CD4-positive, alpha-beta T cell (primary cell): ENCODE results near the gene ARFIP2. TPM values are rescaled to one million over a fixed set of nuclear protein-coding genes. Genes with fewer than 3 reads are reported as not detected.

ENCODE experiments used
- ATAC-seq: fragments of 200-7000 bp; cut with Tn5 transposase; one replicate; pipeline ENCODE4 v1.10.0; 2022; ENCODE audit warnings: mild to moderate bottlenecking; ENCODE audit not compliant: poor library complexity
- CTCF ChIA-PET: fragments of 350-600 bp; sonication (Branson Sonifier 250); formaldehyde crosslinking; loops from one replicate; lab custom pipeline; 2021; ENCODE audit warnings: antibody characterized with exemption, inconsistent platforms; lab: Charles Lee
- POLR2A ChIA-PET: fragments of 350-600 bp; sonication (Branson Sonifier 250); formaldehyde crosslinking; loops from one replicate; lab custom pipeline; 2021; ENCODE audit warnings: antibody characterized with exemption, inconsistent platforms; lab: Charles Lee
- DNase-seq, 14 experiments: peaks; one replicate each; pipeline ENCODE4 v3.0.0-alpha.2; 2013 to 2020; ENCODE audit warnings: mixed read lengths in 2 of 14
- H3K27ac ChIP-seq, 2 donors: one replicate each; pipeline versions ENCODE4 v1.5.1 to v1.7.0; 2013; ENCODE audit warnings: low read length in 2 of 2, low read depth in 1 of 2, mild to moderate bottlenecking in 1 of 2
- H3K27me3 ChIP-seq, 2 experiments: 1 replicate in 1 of 2; 2 replicates in 1 of 2; pipeline versions ENCODE4 v1.6.1 to v1.7.0; 2013; ENCODE audit warnings: low read length in 2 of 2, control low read depth in 1 of 2, mild to moderate bottlenecking in 1 of 2, moderate library complexity in 1 of 2; ENCODE audit not compliant: insufficient read depth in 2 of 2, control insufficient read depth in 1 of 2
- H3K36me3 ChIP-seq: one replicate; pipeline ENCODE4 v1.6.1; 2013; ENCODE audit warnings: low read length, control low read depth; ENCODE audit not compliant: insufficient read depth
- H3K4me1 ChIP-seq: one replicate; pipeline ENCODE4 v1.6.1; 2013; ENCODE audit warnings: low read length, control low read depth; ENCODE audit not compliant: insufficient read depth
- H3K4me3 ChIP-seq: one replicate; pipeline ENCODE4 v1.5.1; 2013; ENCODE audit warnings: mild to moderate bottlenecking, low read length, moderate library complexity
- H3K9me3 ChIP-seq, 2 experiments: 1 replicate in 1 of 2; 2 replicates in 1 of 2; pipeline versions ENCODE4 v1.6.1 to v1.7.0; 2013; ENCODE audit warnings: low read length in 2 of 2, mild to moderate bottlenecking in 2 of 2, control low read depth in 1 of 2, moderate library complexity in 1 of 2; ENCODE audit not compliant: control insufficient read depth in 1 of 2, insufficient read depth in 1 of 2
- H3K27ac Mint-ChIP-seq: one replicate; pipeline ENCODE4 v1.8.0; 2020; ENCODE audit warnings: mixed read lengths
- H3K27me3 Mint-ChIP-seq: one replicate; pipeline ENCODE4 v1.8.0; 2021; ENCODE audit warnings: mixed read lengths
- H3K36me3 Mint-ChIP-seq: one replicate; pipeline ENCODE4 v1.8.0; 2021; ENCODE audit warnings: low read depth, mixed read lengths
- H3K4me1 Mint-ChIP-seq: one replicate; pipeline ENCODE4 v1.8.0; 2021; ENCODE audit warnings: low read depth, mixed read lengths
- H3K4me3 Mint-ChIP-seq: one replicate; pipeline ENCODE4 v1.8.0; 2020; ENCODE audit warnings: mild to moderate bottlenecking, mixed read lengths
- H3K9me3 Mint-ChIP-seq: one replicate; pipeline ENCODE4 v1.8.0; 2020; ENCODE audit warnings: mixed read lengths
- CTCF ChIP-seq: fragments of 200-600 bp; IDR thresholded peaks from one replicate; pipeline ENCODE4 v1.8.0; 2022; ENCODE audit warnings: antibody characterized with exemption, mild to moderate bottlenecking
- intact Hi-C, 2 experiments: fragments of 100-400 bp; cut with DNase I in 1 of 2; cut with micrococcal nuclease in 1 of 2; formaldehyde crosslinking; loops; one replicate each; pipeline versions ENCODE4 v1.15.1 to v1.9.0; 2023 to 2025; cut with DNase I, micrococcal nuclease
- total RNA-seq, 174 experiments: library from RNA in 2 of 174; stranded (reverse) in 2 of 174; gene quantifications; one replicate each; pipeline ENCODE4 v1.2.3 and lab custom pipeline; 2021 to 2026

ARFIP2 gene
- total RNA-seq, 2 experiments from 2014 or later, result 78.1 to 80.5 TPM

GRCh38 chr11:6482441-6482840 is 1.3 kb upstream of the ARFIP2 start:
- H3K27ac Mint-ChIP-seq, result peak overlapping the region; percentile 99
- DNase-seq, result peak in 1 of 14 experiments; percentile 21
- H3K36me3 Mint-ChIP-seq, result peaks cover 46% of the 10 kb centered on the region
- Histone ChIP-seq H3K36me3 (peaks cover 67% of the 10 kb centered on the region), H3K27ac (peak overlapping the region; percentile 87 to 95), H3K4me1 (peaks cover 39% of the 10 kb centered on the region), H3K4me3 (peak overlapping the region; percentile 83), H3K27me3 (no peaks in the 10 kb centered on the region), H3K9me3 (no peaks in the 10 kb centered on the region)
- H3K4me1 Mint-ChIP-seq, result peaks cover 42% of the 10 kb centered on the region
- peak overlapping the region; percentile 98 for H3K4me3 Mint-ChIP-seq
- ChIA-PET CTCF (interaction anchor here (1.2 to 2.2 kb wide), 5 partner anchors 39 to 199 kb away, joined by 3 to 8 read pairs (median 6); partner anchors contain the start of gene TAF10), POLR2A (interaction anchor here (1.3 to 2.7 kb wide), 14 partner anchors 8 to 793 kb away, joined by 3 to 27 read pairs (median 10); partner anchors contain the start of genes APBB1, MRPL17, SMPD1 and TAF10)
- no peak for TF ChIP-seq CTCF
- no peaks in the 10 kb centered on the region for H3K9me3 Mint-ChIP-seq
- intact Hi-C loops, result loop anchor here (5.0 kb wide), 5 partner anchors 120 to 1505 kb away; partner anchors contain the start of genes ILK (in 2 of the 2), RRP8 (in 2 of the 2), EIF3F (in 1 of the 2) and FHIP1B (in 1 of the 2)
- no peaks in the 10 kb centered on the region for H3K27me3 Mint-ChIP-seq
- no peak for ATAC-seq

- peak overlapping the region; percentile 99 for H3K27ac Mint-ChIP-seq
- Histone ChIP-seq H3K9me3 (no peaks in the 10 kb centered on the region), H3K4me1 (peaks cover 39% of the 10 kb centered on the region), H3K27ac (peak overlapping the region; percentile 87 to 95), H3K4me3 (peak overlapping the region; percentile 83), H3K36me3 (peaks cover 69% of the 10 kb centered on the region), H3K27me3 (no peaks in the 10 kb centered on the region)
- no peaks in the 10 kb centered on the region for H3K9me3 Mint-ChIP-seq
- peak overlapping the region; percentile 98 for H3K4me3 Mint-ChIP-seq
- peaks cover 42% of the 10 kb centered on the region for H3K4me1 Mint-ChIP-seq
- no peaks in the 10 kb centered on the region for H3K27me3 Mint-ChIP-seq
- H3K36me3 Mint-ChIP-seq, result peaks cover 51% of the 10 kb centered on the region
- intact Hi-C loops, result loop anchor here (1.0 to 5.0 kb wide), 8 partner anchors 92 to 1505 kb away; partner anchors contain the start of genes FHIP1B (in 2 of the 2), ILK (in 2 of the 2), MRPL17 (in 2 of the 2) and RRP8 (in 2 of the 2)
- ChIA-PET POLR2A (interaction anchor here (0.7 to 2.7 kb wide), 28 partner anchors 8 to 1505 kb away, joined by 3 to 27 read pairs (median 6); partner anchors contain the start of genes APBB1, EIF3F, FHIP1B and MRPL17), CTCF (interaction anchor here (1.2 to 1.9 kb wide), 5 partner anchors 38 to 201 kb away, joined by 3 to 8 read pairs (median 6); partner anchors contain the start of gene MRPL17)
- TF ChIP-seq CTCF, result no peak
- DNase-seq (no peak), ATAC-seq (peak; percentile 5)
Observed at GRCh38 chr11:6481924-6482275, 769 bp upstream of the ARFIP2 start.

GRCh38 chr11:6480299-6480914 is 724 bp downstream of the ARFIP2 start:
- no peaks in the 10 kb centered on the region for H3K9me3 Mint-ChIP-seq
- DNase-seq (peak in 1 of 14 experiments; percentile 11), ATAC-seq (no peak)
- no peaks in the 10 kb centered on the region for H3K9me3 ChIP-seq
- intact Hi-C loops, result loop anchor here (2.0 to 5.0 kb wide), 6 partner anchors 122 to 1507 kb away; partner anchors contain the start of genes FHIP1B (in 2 of the 2), ILK (in 2 of the 2), RRP8 (in 2 of the 2) and EIF3F (in 1 of the 2)
- H3K4me1 ChIP-seq, result peaks cover 39% of the 10 kb centered on the region
- TF ChIP-seq CTCF, result no peak
- peak overlapping the region; percentile 99 for H3K27ac Mint-ChIP-seq
- H3K4me3 ChIP-seq, result peak overlapping the region; percentile 83
- H3K4me3 Mint-ChIP-seq, result peak overlapping the region; percentile 98
- peaks cover 43% of the 10 kb centered on the region for H3K4me1 Mint-ChIP-seq
- CTCF ChIA-PET, result no interaction called here
- H3K27me3 ChIP-seq, result no peaks in the 10 kb centered on the region
- POLR2A ChIA-PET, result interaction anchor here (1.8 to 2.7 kb wide), 3 partner anchors 10 to 102 kb away, joined by 11 to 19 read pairs (median 14); partner anchors contain the start of gene APBB1
- no peaks in the 10 kb centered on the region for H3K27me3 Mint-ChIP-seq
- peaks cover 56% of the 10 kb centered on the region for H3K36me3 Mint-ChIP-seq
- peaks cover 60% of the 10 kb centered on the region for H3K36me3 ChIP-seq
- H3K27ac ChIP-seq, result peak overlapping the region; percentile 87 to 95
